ENCODE results near the gene CCL11.

Gene CCL11

DNA sequence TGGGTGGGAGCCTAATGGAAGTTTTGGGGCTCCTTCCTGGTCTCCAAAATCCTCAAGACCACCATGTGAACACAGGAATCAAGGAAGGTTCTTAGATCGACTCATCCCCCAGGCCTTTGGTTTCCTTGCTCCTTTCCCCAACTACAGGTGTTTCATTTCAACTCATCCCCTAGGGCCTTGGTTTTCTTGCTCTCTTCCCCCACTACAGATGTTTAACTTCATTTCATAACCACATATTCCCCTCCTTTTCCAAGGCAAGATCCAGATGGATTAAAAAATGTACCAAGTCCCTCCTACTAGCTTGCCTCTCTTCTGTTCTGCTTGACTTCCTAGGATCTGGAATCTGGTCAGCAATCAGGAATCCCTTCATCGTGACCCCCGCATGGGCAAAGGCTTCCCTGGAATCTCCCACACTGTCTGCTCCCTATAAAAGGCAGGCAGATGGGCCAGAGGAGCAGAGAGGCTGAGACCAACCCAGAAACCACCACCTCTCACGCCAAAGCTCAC is at the start of gene CCL11:
Gene CCL11 (plus strand): TSS at position 457 of the 507 bp plus-strand sequence. CDS start 67 bp downstream, outside the sequence.
- peak; percentile 27 for DNase-seq (ENCODE audit: low read depth)

DNA sequence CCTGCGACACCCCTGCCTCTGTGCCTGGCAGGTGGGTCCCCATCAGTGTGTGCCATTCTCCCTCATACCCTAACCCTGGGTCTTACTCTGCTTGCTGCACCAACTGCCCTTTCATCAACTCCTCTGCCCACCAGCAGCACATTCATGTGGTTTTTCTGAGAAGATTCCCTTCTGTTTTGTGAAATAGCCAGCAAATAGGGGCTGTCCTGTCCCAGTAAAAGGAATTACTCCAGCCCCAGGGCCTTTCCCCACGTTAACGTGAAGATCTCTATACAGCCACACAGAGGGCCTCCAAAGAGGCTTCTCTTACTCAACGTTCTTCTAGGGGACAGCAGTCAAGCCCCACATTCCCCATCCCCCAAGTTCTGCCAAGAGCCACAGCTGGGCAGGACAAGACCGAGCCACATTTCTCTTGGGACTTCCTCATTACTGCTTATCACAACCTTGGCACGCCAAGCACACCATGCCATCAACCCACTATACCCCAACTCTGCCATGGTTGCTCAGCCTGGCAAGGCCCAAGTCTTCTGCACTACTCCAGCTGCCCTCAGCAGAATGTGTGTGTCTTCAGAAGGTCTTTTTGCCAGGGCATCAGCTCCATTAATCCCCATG is 49.2 kb upstream of the CCL11 start:
- no peak for DNase-seq (ENCODE audit: low read depth)

DNA sequence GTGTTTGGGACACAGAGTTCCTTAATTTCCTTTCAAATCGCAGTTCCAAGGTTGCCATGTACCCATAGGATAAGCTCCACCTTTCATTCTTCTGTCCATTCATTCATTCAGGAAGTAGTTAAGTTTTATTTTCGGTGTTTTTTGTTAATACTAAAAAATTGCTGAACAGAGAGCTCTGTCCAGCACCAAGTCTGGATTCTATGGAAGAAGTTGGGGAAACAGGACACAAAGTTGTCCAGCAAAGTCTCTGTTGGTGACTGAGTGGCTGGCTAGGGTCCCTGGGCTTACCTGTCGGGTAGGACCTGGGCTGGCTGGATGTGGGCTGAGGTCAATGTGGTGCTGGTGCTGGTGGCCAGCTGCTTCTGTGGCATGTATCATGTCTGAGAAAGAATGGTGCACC is 48.1 kb upstream of the CCL11 start:
- no peak for DNase-seq (ENCODE audit: low read depth)

DNA sequence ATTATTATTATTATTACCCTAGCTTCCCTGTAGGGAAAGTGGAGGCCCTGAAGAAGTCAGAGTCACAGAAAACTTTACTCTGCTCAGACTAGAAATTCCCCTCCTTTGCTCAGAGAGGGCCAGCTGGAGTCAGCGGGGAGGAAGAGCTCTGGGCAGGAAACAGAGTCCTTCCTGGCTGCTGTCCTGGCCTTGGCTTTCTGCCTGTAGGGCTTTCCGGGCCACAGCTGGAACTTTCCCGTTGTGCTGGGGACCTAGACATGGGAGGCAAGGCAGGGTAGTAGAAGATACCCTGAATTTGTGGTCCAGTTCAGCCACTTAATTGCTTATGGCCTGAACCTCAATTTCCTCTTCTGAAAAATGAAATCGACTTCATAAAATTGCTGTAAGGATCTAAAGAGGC is 44.5 kb upstream of the CCL11 start:
- peak; percentile 62 for DNase-seq (ENCODE audit: low read depth)

DNA sequence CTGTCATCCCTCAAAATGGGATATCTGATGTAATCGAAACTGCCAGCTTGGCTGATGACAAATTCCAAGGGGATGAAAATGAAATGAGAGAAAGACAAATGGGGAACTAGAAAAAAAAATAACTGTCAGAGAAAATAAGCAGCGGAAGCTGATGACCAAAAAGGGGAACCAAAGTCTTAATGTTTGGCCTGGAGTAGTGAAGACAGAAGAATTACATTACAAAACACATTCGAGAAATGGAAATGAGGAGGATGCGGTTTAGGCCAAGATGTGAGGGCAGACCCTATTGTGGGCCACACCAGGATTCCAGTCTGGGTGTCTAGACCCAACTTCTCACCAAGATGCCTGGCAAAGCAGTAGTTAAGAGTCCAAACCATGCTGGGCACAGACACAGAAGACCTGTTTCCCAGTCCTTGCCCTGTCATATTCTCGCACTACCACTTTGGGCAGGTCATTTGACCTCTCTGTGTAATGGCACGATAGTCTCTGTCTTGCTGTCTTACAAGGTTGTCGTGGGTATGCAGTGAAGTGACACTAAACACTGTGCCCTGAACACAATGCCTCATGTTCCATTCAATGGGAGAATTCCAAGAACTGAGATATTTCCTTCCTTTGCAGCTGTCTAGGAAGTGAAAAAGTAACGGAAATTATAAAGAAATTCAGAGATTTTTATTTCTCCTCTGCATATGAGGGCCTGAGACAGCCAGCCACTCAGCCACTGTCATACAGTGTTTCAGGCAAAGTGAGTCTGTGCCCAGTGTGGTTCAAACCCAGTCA is 42.8 kb upstream of the CCL11 start:
- DNase-seq (ENCODE audit: low read depth) = no peak

DNA sequence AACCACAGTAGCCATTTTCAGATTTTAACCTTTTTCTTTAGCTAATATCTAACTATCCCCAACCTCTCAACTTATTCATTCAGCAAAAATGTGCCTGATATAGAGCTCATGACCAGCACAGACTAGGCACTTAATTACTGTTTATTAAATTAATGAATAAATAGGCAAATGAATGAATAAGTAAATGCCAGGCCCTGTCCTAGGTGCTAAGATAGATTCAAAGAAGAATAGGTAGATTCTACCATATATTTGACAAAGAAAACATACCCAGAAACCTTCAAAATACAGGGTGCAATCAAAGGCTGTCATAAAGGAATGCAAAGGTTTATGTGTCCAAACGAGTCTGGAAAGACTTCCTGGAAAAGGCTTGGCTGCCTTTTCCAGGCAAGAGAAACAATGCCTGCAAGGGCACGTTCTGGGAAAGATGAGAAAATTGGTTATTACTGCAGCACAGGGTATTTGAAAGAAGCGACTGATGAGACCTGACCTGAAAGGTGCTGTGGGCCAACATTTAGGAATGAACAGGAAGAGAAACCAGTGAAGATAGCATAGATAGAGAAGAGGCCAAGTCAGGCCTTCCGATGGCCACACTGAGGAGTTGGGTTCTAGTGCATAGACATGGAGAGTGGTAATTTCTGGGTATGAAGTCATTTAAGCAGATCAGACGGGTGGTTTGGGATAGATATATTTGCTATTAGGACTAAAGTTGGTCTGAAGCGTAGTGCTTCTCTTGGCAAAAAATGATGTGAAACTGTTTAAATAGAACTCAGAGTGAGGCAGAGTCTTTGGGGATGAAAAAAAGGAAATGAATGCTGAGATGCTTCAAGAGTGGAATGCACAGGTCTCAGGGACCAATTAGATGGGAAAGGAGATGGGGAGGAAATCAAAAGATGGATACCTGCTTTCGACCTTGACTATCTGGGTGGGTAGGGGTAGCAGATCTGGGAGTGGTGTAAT is 41.9 kb upstream of the CCL11 start:
- no peak for DNase-seq (ENCODE audit: low read depth)

DNA sequence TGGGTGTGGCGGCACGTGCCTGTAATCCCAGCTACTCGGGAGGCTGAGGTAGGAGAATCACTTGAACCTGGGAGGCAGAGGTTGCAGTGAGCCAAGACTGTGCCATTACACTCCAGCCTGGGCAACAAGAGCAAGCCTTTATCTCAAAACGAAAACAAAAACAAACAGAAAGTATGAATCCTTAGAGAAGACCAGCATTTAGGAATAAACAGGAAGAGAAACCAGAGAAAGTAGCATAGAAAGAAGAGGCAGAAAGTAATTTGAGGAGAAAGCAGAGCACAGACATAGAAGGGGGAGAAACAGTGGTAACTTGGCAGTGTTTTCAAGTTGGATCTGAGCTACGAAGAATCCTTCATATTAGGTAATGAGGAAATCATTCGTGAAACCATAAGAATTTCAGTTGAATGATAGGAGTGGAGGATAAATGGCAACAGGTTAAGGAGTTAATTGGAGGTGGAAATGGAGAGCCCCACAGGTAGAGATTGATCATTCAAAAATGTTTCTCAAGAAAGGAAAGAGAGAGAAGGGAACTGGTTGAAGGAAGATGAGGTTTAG is 40.1 kb upstream of the CCL11 start:
- no peak for DNase-seq (ENCODE audit: low read depth)

DNA sequence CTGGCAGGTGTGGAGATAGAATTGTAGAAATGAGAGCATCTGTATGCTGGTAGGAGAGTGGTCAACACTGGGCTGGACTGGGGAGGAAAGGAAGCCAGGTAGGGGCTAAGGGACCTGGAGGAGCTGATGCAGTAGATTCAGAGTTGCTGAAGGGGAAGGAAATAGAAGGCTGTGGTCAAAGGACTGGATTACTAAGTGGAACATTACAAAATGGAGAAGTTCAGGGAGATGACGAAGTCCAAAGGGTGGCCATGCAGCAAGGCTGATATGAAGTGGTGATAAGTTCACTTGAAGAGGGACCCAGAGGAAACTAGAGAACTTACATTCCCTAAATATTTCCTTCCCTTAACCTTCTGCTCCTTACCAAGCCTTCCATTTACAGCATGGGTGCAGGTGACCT is 39.1 kb upstream of the CCL11 start:
- DNase-seq (ENCODE audit: low read depth) = no peak

DNA sequence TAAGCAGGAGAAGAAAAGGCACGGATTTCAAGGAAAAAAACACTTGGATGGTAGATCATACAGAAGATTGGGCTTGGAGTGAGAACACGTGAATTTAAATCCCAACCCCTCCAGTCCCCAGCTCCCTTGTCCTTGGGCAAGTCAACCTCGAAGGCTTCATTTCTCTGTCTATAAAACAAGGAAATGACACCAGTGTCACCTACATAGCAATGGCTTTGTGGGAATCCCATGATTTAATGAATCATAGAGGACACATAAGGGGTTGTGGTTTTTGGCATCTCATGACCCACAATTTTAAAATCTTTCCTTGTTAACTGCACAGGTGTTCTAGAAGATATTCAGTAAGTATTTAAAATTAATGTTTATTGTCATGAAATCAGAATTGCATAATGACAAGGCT is 38.7 kb upstream of the CCL11 start:
- no peak for DNase-seq (ENCODE audit: low read depth)

DNA sequence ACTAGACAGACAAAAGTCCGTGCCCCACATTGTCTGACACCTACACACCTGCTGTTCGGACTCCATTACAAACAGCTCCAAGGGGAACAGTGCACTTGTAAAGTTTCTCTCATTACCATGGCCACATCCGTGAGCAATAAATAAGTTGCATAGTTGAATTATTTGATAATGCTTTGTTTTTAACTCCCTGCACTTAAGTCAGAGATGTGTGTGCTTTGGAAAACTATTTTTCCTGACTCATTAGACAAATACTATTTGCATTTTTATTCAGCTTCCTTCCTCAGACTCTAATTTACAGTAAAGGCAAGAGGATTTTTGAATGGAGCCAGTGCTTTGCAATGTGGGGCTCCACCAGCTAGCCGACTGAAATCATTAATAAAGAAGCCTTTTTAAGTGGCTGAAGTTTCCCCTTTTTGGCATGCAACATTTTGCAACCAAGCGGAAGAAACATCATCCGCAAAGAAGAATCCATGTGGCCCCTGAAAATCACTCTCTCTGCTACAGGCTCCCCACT is 37.0 kb upstream of the CCL11 start:
- DNase-seq (ENCODE audit: low read depth) = peak; percentile 94

DNA sequence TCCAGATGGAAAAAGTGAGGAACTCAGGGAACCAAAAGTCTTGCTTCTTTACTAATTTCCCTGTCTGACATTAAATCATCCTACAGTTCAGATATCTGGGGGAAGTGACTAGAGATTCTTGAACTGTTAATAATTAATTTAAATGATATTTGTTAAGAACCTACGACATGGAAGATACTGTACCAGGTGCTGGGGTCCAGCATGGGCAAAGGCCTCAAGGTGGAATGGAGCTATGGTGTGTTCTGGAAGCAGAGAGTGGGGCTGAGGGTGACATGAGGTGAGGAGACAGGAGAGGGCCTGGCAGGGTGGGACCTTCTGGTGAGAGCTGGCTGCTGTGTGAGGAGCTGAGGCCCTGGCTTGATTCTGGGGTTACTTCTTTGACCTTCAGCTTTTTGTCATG is 36.5 kb upstream of the CCL11 start:
- no peak for DNase-seq (ENCODE audit: low read depth)

DNA sequence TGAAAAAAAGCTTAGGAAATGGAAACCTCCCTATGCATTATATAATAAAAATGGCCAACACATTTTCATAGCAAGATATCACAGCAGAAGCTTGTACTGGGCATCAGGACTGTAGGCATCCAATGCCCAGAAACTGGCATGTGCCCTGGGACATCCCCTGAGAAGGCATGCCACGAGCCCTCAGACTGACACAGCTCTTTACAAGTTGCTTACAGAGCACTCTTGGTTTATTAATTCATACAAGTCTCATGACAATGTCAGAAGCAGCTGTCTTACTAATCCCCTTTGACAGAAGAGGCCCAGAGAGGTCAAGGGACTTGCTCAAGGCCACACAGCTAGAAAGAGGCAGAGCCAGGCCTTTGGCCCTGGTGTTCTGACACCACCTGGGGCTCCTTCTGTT is 36.1 kb upstream of the CCL11 start:
- no peak for DNase-seq (ENCODE audit: low read depth)

DNA sequence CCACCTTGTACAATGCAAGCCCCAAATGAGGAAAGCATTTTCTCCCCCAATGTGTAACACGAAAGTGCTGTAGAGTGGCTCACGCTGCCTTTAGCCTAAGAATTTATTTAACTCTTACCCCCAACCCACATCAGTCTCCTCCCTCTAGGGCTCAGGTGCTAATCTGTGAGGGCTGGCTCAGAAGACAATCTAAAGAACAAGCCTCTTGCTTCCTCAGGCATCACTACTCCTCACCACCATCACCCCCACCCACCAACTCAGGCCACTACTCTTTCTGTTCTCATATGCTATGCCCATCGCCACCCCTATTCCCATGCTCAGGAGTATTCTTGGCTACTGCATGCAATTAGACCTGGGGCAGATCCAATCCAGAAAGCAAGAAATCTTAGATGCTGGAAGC is 34.4 kb upstream of the CCL11 start:
- no peak for DNase-seq (ENCODE audit: low read depth)

DNA sequence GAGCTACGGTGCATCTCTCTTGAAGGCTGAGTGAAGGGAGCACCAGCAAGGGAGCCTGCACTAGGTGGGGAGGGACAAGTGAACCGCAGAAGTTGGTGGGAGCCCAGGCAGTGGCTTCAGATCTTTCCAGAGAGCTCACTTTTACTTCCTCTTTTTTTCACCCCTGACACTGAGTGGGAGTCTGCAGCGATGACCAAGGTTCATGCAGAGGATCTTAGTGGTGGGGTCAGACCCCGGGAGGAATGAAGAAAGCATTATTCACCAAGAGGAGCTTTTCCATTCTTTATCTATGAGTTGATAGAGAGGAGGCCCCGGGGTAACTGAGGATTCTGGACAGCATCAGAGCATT is 33.5 kb upstream of the CCL11 start:
- no peak for DNase-seq (ENCODE audit: low read depth)

DNA sequence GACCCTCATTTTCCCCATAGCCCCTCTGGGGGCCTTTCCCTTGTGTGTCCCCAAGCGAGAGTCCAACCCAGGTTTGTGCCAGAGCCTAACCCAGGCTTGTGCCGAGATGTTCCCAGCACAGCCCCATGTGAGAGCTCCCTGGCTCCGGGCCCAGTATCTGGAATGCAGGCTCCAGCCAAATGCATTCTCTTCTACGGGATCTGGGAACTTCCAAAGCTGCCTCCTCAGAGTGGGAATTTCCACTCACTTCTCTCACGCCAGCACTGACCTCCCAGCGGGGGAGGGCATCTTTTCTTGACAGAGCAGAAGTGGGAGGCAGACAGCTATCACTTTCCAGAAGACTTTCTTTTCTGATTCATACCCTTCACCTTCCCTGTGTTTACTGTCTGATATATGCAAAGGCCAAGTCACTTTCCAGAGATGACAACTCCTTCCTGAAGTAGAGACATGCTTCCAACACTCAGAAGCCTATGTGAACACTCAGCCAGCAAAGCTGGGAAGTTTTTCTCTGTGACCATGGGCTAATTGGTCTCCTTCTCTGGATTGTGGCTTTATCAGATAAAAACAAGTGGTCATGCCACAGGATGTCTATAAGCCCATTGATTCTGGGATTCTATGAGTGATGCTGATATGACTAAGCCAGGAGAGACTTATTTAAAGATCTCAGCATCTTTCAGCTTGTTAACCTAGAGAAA is 33.0 kb upstream of the CCL11 start:
- DNase-seq (ENCODE audit: low read depth) = peak; percentile 99

DNA sequence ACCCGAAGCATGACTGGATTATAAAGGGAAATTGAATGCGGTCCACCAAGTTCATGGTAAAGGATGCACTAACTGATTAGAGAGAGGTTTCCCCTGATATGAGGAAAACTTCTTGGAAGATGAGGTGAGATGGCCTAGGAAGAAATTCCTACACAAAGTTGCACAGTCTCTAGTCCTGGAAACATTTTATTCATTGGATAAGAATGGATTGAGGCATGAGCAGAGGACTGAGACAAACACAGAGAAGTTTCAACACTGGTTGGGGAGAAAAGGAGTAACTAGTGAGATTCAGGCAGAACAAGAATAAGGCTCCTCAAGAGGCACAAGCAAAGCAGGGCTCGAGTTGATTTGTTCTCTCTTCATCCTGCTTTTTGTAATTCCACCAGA is 32.4 kb upstream of the CCL11 start:
- DNase-seq (ENCODE audit: low read depth) = no peak

DNA sequence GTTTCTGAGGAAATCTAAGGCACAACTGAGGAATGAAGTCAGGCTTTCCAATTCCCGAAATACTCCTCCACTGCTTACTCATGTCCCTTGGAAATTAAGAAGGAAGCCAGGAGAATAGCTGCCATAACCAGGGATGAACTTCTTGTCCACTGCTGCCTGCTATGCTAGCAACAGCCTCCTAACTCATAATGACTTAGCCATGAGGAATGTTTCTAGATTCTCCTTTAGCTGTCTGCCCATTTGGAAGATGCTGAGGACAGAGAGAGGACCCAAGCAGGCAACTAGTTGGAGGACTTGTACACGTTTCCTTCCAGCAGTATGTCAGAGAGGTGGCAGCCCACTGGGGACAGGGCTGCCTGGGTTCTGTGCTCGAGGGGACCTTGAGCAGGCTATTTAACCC is 31.4 kb upstream of the CCL11 start:
- peak; percentile 98 for DNase-seq (ENCODE audit: low read depth)

DNA sequence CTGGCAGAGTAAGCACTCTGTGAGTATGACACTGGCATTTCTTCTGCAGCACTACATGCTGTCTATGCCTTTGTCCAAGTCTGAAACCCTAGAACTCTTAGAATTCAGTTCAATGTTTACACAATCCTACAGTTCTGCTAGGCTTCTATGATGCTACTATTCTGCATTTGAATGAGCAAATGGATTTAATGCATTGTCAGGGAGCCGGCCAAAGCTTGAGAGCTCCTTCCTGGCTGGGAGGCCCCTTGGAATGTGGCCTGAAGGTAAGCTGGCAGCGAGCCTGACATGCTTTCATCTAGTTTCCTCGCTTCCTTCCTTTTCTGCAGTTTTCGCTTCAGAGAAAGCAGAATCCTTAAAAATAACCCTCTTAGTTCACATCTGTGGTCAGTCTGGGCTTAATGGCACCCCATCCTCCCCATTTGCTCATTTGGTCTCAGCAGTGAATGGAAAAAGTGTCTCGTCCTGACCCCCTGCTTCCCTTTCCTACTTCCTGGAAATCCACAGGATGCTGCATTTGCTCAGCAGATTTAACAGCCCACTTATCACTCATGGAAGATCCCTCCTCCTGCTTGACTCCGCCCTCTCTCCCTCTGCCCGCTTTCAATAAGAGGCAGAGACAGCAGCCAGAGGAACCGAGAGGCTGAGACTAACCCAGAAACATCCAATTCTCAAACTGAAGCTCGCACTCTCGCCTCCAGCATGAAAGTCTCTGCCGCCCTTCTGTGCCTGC is 30.7 kb upstream of the CCL11 start, which contains the start of gene CCL2:
Gene CCL2 (plus strand): TSS at position 635 of the 730 bp plus-strand sequence. CDS start 65 bp downstream, at position 700.
- peak; percentile 90 for DNase-seq (ENCODE audit: low read depth)

DNA sequence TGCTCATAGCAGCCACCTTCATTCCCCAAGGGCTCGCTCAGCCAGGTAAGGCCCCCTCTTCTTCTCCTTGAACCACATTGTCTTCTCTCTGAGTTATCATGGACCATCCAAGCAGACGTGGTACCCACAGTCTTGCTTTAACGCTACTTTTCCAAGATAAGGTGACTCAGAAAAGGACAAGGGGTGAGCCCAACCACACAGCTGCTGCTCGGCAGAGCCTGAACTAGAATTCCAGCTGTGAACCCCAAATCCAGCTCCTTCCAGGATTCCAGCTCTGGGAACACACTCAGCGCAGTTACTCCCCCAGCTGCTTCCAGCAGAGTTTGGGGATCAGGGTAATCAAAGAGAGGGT is 30.2 kb upstream of the CCL11 start:
- no peak for DNase-seq (ENCODE audit: low read depth)

DNA sequence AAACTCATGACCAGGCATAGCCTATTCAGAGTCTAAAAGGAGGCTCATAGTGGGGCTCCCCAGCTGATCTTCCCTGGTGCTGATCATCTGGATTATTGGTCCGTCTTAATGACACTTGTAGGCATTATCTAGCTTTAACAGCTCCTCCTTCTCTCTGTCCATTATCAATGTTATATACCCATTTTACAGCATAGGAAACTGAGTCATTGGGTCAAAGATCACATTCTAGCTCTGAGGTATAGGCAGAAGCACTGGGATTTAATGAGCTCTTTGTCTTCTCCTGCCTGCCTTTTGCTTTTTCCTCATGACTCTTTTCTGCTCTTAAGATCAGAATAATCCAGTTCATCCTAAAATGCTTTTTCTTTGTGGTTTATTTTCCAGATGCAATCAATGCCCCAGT is 29.7 kb upstream of the CCL11 start:
- no peak for DNase-seq (ENCODE audit: low read depth)

All from EH (cell line).